NCI-H1436 treated with DMSO at 0.1 percent for 48 hours (cell line): Measurements from ENCODE around the gene CCDC87.
A peak's percentile ranks its signal among the peaks of the same experiment; 100 is the strongest.
"Not testable (repeated sequence)": the region's sequence is repeated elsewhere in the genome, so short reads cannot be mapped to it uniquely, and the experiment has no call there.

Source experiments
- DNase-seq: peaks from one replicate; lab custom pipeline; 2025; lab: John Stamatoyannopoulos, UW

Gene CCDC87

GRCh38 chr11:66592457-66593302 lies at the start of gene CCDC87, which contains the start of gene CCS:
Gene CCDC87 (minus strand): TSS chr11:66593063. CDS start chr11:66593015, 48 bp downstream.
Gene CCS (plus strand): TSS chr11:66593185. CDS start chr11:66593262, 77 bp downstream.
- DNase-seq = peak; percentile 80

- DNase-seq = no peak
These were observed 49.0 kb upstream of the CCDC87 start for GRCh38 chr11:66641834-66642233.

GRCh38 chr11:66639814-66640340 lies 47.0 kb upstream of the CCDC87 start:
- DNase-seq = not testable (repeated sequence)

- DNase-seq = no peak
These were observed 46.4 kb upstream of the CCDC87 start for GRCh38 chr11:66639066-66639813.

GRCh38 chr11:66638177-66639065 lies 45.6 kb upstream of the CCDC87 start, which contains the start of gene RBM4:
Gene RBM4 (plus strand): TSS chr11:66638703. CDS start chr11:66639712, 1,009 bp downstream.
- peak; percentile 98 for DNase-seq

- no peak for DNase-seq
These were observed 44.8 kb upstream of the CCDC87 start for GRCh38 chr11:66637557-66638176.

GRCh38 chr11:66636411-66636810 lies 43.5 kb upstream of the CCDC87 start:
- no peak for DNase-seq

- no peak for DNase-seq
These were observed 40.1 kb upstream of the CCDC87 start for GRCh38 chr11:66632952-66633351.

- DNase-seq = no peak
These were observed 39.0 kb upstream of the CCDC87 start for GRCh38 chr11:66631883-66632282.

- no peak for DNase-seq
These were observed 36.5 kb upstream of the CCDC87 start for GRCh38 chr11:66629356-66629755.

GRCh38 chr11:66628061-66628603 lies 35.3 kb upstream of the CCDC87 start:
- DNase-seq = no peak

- no peak for DNase-seq
These were observed 34.1 kb upstream of the CCDC87 start for GRCh38 chr11:66626926-66627325.

- no peak for DNase-seq
These were observed 33.5 kb upstream of the CCDC87 start for GRCh38 chr11:66626382-66626781.

- no peak for DNase-seq
These were observed 32.9 kb upstream of the CCDC87 start for GRCh38 chr11:66625752-66626149.

GRCh38 chr11:66625041-66625751 lies 32.3 kb upstream of the CCDC87 start:
- no peak for DNase-seq

- DNase-seq = no peak
These were observed 31.6 kb upstream of the CCDC87 start for GRCh38 chr11:66624450-66624849.

GRCh38 chr11:66619080-66619554 lies 26.3 kb upstream of the CCDC87 start:
- no peak for DNase-seq

GRCh38 chr11:66617155-66617834 lies 24.4 kb upstream of the CCDC87 start:
- no peak for DNase-seq

GRCh38 chr11:66616379-66617154 lies 23.7 kb upstream of the CCDC87 start, which contains the start of gene RBM14:
Gene RBM14 (plus strand): TSS chr11:66616630. CDS start chr11:66616721, 91 bp downstream.
- DNase-seq = peak; percentile 94
